HFFc6 (cell line): ENCODE data around the gene LDLRAD4. TPM values are rescaled to one million over a fixed set of nuclear protein-coding genes. Genes with fewer than 3 reads are reported as not detected.

ENCODE experiments used
- DNase-seq: peaks from one replicate; pipeline ENCODE4 v3.0.0-alpha.2; 2018
- H3K27ac Mint-ChIP-seq: 2 replicates; pipeline ENCODE4 v1.8.0; 2020; ENCODE audit warnings: mild to moderate bottlenecking, mixed read lengths
- H3K27me3 Mint-ChIP-seq: 2 replicates; pipeline ENCODE4 v1.8.0; 2021; ENCODE audit warnings: mild to moderate bottlenecking, moderate library complexity, mixed read lengths; ENCODE audit not compliant: insufficient read depth
- H3K36me3 Mint-ChIP-seq: 2 replicates; pipeline ENCODE4 v1.8.0; 2021; ENCODE audit warnings: low read depth, mixed read lengths
- H3K4me1 Mint-ChIP-seq: 2 replicates; pipeline ENCODE4 v1.8.0; 2020; ENCODE audit warnings: low read depth, mixed read lengths
- H3K4me3 Mint-ChIP-seq: 2 replicates; pipeline ENCODE4 v1.8.0; 2020; ENCODE audit warnings: mild to moderate bottlenecking, moderate library complexity, mixed read lengths
- H3K9me3 Mint-ChIP-seq: 2 replicates; pipeline ENCODE4 v1.8.0; 2020; ENCODE audit warnings: mild to moderate bottlenecking, mixed read lengths
- CTCF ChIP-seq: fragments of 200-600 bp; sonication (generic); IDR thresholded peaks from 2 replicates; pipeline ENCODE4 v1.5.0; 2021; ENCODE audit warnings: antibody characterized with exemption, mild to moderate bottlenecking
- total RNA-seq, 6 experiments: library from RNA; stranded (reverse); fragmentation: NEBNext Ultra II Directional; extraction: Animal tissue kit (Norgen Biotek cat#: 25700); gene quantifications; 2 replicates in 1 of 6; 3 replicates in 5 of 6; pipeline ENCODE4 v1.2.3, GENCODE V29; 2021

The LDLRAD4 gene
- total RNA-seq, 6 experiments from 2014 or later: not detected

GRCh38 chr18:13328213-13328612 lies 109.7 kb downstream of the LDLRAD4 start:
- Mint-ChIP-seq H3K36me3 (no peaks in the 10 kb centered on the region), H3K9me3 (peaks cover 8% of the 10 kb centered on the region; the same call in 1 of the 2 replicates), H3K27ac (no peak overlapping the region), H3K4me1 (no peaks in the 10 kb centered on the region), H3K4me3 (no peak overlapping the region), H3K27me3 (peaks cover 5% of the 10 kb centered on the region; the same call in 1 of the 2 replicates)
- no peak for DNase-seq
- no peak for TF ChIP-seq CTCF

GRCh38 chr18:13330996-13331395 lies 112.4 kb downstream of the LDLRAD4 start:
- no peak for DNase-seq
- H3K4me3 Mint-ChIP-seq: no peak overlapping the region
- peaks cover 8% of the 10 kb centered on the region; the same call in 1 of the 2 replicates for H3K9me3 Mint-ChIP-seq
- no peak for TF ChIP-seq CTCF
- no peaks in the 10 kb centered on the region for H3K36me3 Mint-ChIP-seq
- no peak overlapping the region for H3K27ac Mint-ChIP-seq
- no peaks in the 10 kb centered on the region for H3K4me1 Mint-ChIP-seq
- H3K27me3 Mint-ChIP-seq: peaks cover 5% of the 10 kb centered on the region; the same call in 1 of the 2 replicates

- Mint-ChIP-seq H3K27me3 (peaks cover 4% of the 10 kb centered on the region; the same call in 1 of the 2 replicates), H3K36me3 (no peaks in the 10 kb centered on the region), H3K9me3 (peaks cover 11% of the 10 kb centered on the region; the same call in 1 of the 2 replicates), H3K4me3 (no peak overlapping the region), H3K4me1 (no peaks in the 10 kb centered on the region), H3K27ac (no peak overlapping the region)
- no peak for DNase-seq
- TF ChIP-seq CTCF: no peak
Measured at GRCh38 chr18:13331846-13332245, 113.3 kb downstream of the LDLRAD4 start.

- Mint-ChIP-seq H3K27me3 (no peaks in the 10 kb centered on the region), H3K27ac (no peak overlapping the region), H3K4me3 (no peak overlapping the region), H3K36me3 (no peaks in the 10 kb centered on the region), H3K4me1 (no peaks in the 10 kb centered on the region), H3K9me3 (peaks cover 11% of the 10 kb centered on the region; the same call in 1 of the 2 replicates)
- no peak for DNase-seq
- TF ChIP-seq CTCF: no peak
Measured at GRCh38 chr18:13332874-13333273, 114.3 kb downstream of the LDLRAD4 start.

GRCh38 chr18:13335903-13336302 lies 117.3 kb downstream of the LDLRAD4 start:
- no peak for DNase-seq
- Mint-ChIP-seq H3K27me3 (no peaks in the 10 kb centered on the region), H3K36me3 (no peaks in the 10 kb centered on the region), H3K4me3 (no peak overlapping the region), H3K27ac (no peak overlapping the region), H3K9me3 (peaks cover 11% of the 10 kb centered on the region; the same call in 1 of the 2 replicates), H3K4me1 (no peaks in the 10 kb centered on the region)
- TF ChIP-seq CTCF: no peak

- no peak overlapping the region for H3K27ac Mint-ChIP-seq
- H3K9me3 Mint-ChIP-seq: peaks cover 11% of the 10 kb centered on the region; the same call in 1 of the 2 replicates
- no peaks in the 10 kb centered on the region for H3K36me3 Mint-ChIP-seq
- DNase-seq: no peak
- no peaks in the 10 kb centered on the region for H3K4me1 Mint-ChIP-seq
- no peaks in the 10 kb centered on the region for H3K27me3 Mint-ChIP-seq
- no peak for TF ChIP-seq CTCF
- no peak overlapping the region for H3K4me3 Mint-ChIP-seq
Measured at GRCh38 chr18:13336841-13337240, 118.3 kb downstream of the LDLRAD4 start.
